CD14-positive monocyte (primary cell): ENCODE measurements around the gene SARS1. TPM values are rescaled to one million over a fixed set of nuclear protein-coding genes. Genes with fewer than 3 reads are reported as not detected.
A peak's percentile ranks its signal among the peaks of the same experiment; 100 is the strongest.

Source experiments
- DNase-seq, 3 donors: peaks; one replicate each; pipeline ENCODE4 v3.0.0-alpha.2; 2011 to 2022
- H2AFZ ChIP-seq: 2 replicates; pipeline ENCODE4 v1.6.0; 2012; ENCODE audit warnings: mild to moderate bottlenecking, low read depth, low read length, inconsistent platforms; ENCODE audit not compliant: insufficient read depth, poor library complexity, severe bottlenecking
- H3K27ac ChIP-seq, 2 donors: 1 replicate in 1 of 2; 2 replicates in 1 of 2; pipeline ENCODE4 v1.5.1; 2012 to 2013; ENCODE audit warnings: low read length in 2 of 2, control low read depth in 1 of 2, inconsistent platforms in 1 of 2, low read depth in 1 of 2, mild to moderate bottlenecking in 1 of 2
- H3K27me3 ChIP-seq, 2 donors: one replicate each; pipeline versions ENCODE4 v1.6.0 to v1.6.1; 2011 to 2013; ENCODE audit warnings: low read length in 2 of 2; ENCODE audit not compliant: control insufficient read depth in 2 of 2, insufficient read depth in 2 of 2
- H3K36me3 ChIP-seq, 2 donors: replicated peaks in 1 of 2; 1 replicate in 1 of 2; 2 replicates in 1 of 2; pipeline versions ENCODE4 v1.5.1 to v1.6.1; 2012 to 2013; ENCODE audit warnings: low read length in 2 of 2, control low read depth in 1 of 2, inconsistent platforms in 1 of 2, mild to moderate bottlenecking in 1 of 2; ENCODE audit not compliant: insufficient read depth in 2 of 2, control insufficient read depth in 1 of 2
- H3K4me1 ChIP-seq, 2 donors: 1 replicate in 1 of 2; 2 replicates in 1 of 2; pipeline versions ENCODE4 v1.5.1 to v1.6.1; 2012 to 2013; ENCODE audit warnings: low read length in 2 of 2, control low read depth in 1 of 2, inconsistent platforms in 1 of 2, mild to moderate bottlenecking in 1 of 2, moderate library complexity in 1 of 2; ENCODE audit not compliant: insufficient read depth in 2 of 2, control insufficient read depth in 1 of 2
- H3K4me2 ChIP-seq: replicated peaks from 2 replicates; pipeline ENCODE3; 2012; ENCODE audit warnings: low read length, moderate library complexity, mild to moderate bottlenecking; ENCODE audit not compliant: poor library complexity, severe bottlenecking; ENCODE audit errors: extremely low read depth
- H3K4me3 ChIP-seq, 3 experiments: fragments of 200-600 bp in 1 of 3; sonication (generic) in 1 of 3; replicated peaks in 1 of 3; 1 replicate in 2 of 3; 2 replicates in 1 of 3; pipeline ENCODE4 v1.5.1; 2011 to 2013; ENCODE audit warnings: low read length in 3 of 3, mild to moderate bottlenecking in 3 of 3, control low read depth in 2 of 3, low read depth in 2 of 3, inconsistent platforms in 1 of 3, moderate library complexity in 1 of 3
- H3K79me2 ChIP-seq: 2 replicates; pipeline ENCODE4 v1.6.0; 2012; ENCODE audit warnings: mild to moderate bottlenecking, control low read depth, inconsistent platforms, low read length, moderate library complexity; ENCODE audit not compliant: insufficient read depth
- H3K9ac ChIP-seq: 2 replicates; pipeline ENCODE4 v1.6.0; 2017; ENCODE audit warnings: low read length, mild to moderate bottlenecking; ENCODE audit not compliant: insufficient read depth, poor library complexity, severe bottlenecking
- H3K9me3 ChIP-seq, 2 donors: replicated peaks in 1 of 2; 1 replicate in 1 of 2; 2 replicates in 1 of 2; pipeline versions ENCODE4 v1.5.1 to v1.6.1; 2012 to 2013; ENCODE audit warnings: low read length in 2 of 2, control low read depth in 1 of 2; ENCODE audit not compliant: control insufficient read depth in 1 of 2, insufficient read depth in 1 of 2
- H4K20me1 ChIP-seq: 2 replicates; pipeline ENCODE4 v1.6.0; 2012; ENCODE audit warnings: mild to moderate bottlenecking, low read length, control low read depth, moderate library complexity; ENCODE audit not compliant: insufficient read depth
- H3K27ac Mint-ChIP-seq, 7 donors: one replicate each; pipeline ENCODE4 v1.8.0; 2020; ENCODE audit warnings: mild to moderate bottlenecking in 7 of 7, mixed read lengths in 7 of 7, moderate library complexity in 6 of 7, inconsistent platforms in 2 of 7
- H3K27me3 Mint-ChIP-seq, 3 donors: one replicate each; pipeline ENCODE4 v1.8.0; 2021 to 2022; ENCODE audit warnings: low read depth in 3 of 3, mild to moderate bottlenecking in 3 of 3, mixed read lengths in 3 of 3, moderate library complexity in 3 of 3, inconsistent platforms in 1 of 3
- H3K36me3 Mint-ChIP-seq, 2 donors: one replicate each; pipeline ENCODE4 v1.8.0; 2020; ENCODE audit warnings: mixed read lengths in 2 of 2, inconsistent platforms in 1 of 2, mild to moderate bottlenecking in 1 of 2
- H3K4me1 Mint-ChIP-seq: one replicate; pipeline ENCODE4 v1.8.0; 2020; ENCODE audit warnings: mild to moderate bottlenecking, mixed read lengths
- H3K4me3 Mint-ChIP-seq, 2 donors: one replicate each; pipeline ENCODE4 v1.8.0; 2020; ENCODE audit warnings: mild to moderate bottlenecking in 2 of 2, mixed read lengths in 2 of 2, moderate library complexity in 1 of 2
- H3K9me3 Mint-ChIP-seq, 7 donors: one replicate each; pipeline ENCODE4 v1.8.0; 2020 to 2022; ENCODE audit warnings: mixed read lengths in 7 of 7, mild to moderate bottlenecking in 6 of 7, moderate library complexity in 6 of 7, inconsistent platforms in 2 of 7
- CTCF ChIP-seq: fragments of 200-600 bp; IDR thresholded peaks from one replicate; pipeline ENCODE4 v1.8.0; 2022; ENCODE audit warnings: antibody characterized with exemption, mild to moderate bottlenecking
- WGBS: methylation state at CpG from one replicate; pipeline ENCODE4 v1.1.5; 2013; ENCODE audit warnings: missing lambda C conversion rate; ENCODE audit not compliant: insufficient coverage; 5-methylcytosine and 5-hydroxymethylcytosine counted together
- intact Hi-C, 2 donors: fragments of 100-400 bp; cut with micrococcal nuclease; formaldehyde crosslinking; loops; one replicate each; pipeline versions ENCODE4 v1.15.0 to v1.15.1; 2023
- polyA plus RNA-seq, 3 donors: library from polyadenylated mRNA; depleted of rRNA in 1 of 3; unstranded in 2 of 3; stranded (reverse) in 1 of 3; fragments of 300-500 nt in 2 of 3; fragments of >200 nt in 1 of 3; fragmentation: Illumina TruSeq in 2 of 3; gene quantifications; 1 replicate in 2 of 3; 2 replicates in 1 of 3; pipeline ENCODE4 v1.2.3, GENCODE V29; 2012 to 2021

The SARS1 gene
- polyA plus RNA-seq, 3 donors = 70.1 to 107 (median 99.1) TPM

GRCh38 chr1:109186733-109187086 lies 27.0 kb upstream of the SARS1 start:
- Histone ChIP-seq H3K79me2 (no peaks in the 10 kb centered on the region), H3K4me1 (peaks cover 34 to 52% of the 10 kb centered on the region in 2 donors), H2AFZ (no peak overlapping the region), H3K27me3 (no peaks in the 10 kb centered on the region), H3K9me3 (no peaks in the 10 kb centered on the region), H3K27ac (no peak overlapping the region), H3K36me3 (no peaks in the 10 kb centered on the region), H3K4me2 (no peak overlapping the region), H4K20me1 (no peaks in the 10 kb centered on the region), H3K4me3 (no peak overlapping the region), H3K9ac (no peak overlapping the region)
- peaks cover 7 to 20% (median 12%) of the 10 kb centered on the region in 3 donors for H3K27me3 Mint-ChIP-seq
- 89% methylated on average over 5 of the region's 8 CpGs for WGBS
- H3K27ac Mint-ChIP-seq = peak overlapping the region in 3 of 7 donors; percentile 5 to 70 (median 26)
- intact Hi-C loops = no loop called here
- H3K9me3 Mint-ChIP-seq = peaks cover 0 to 2% (median 0%) of the 10 kb centered on the region in 7 donors
- DNase-seq = no peak
- no peak for TF ChIP-seq CTCF
- peaks cover 54% of the 10 kb centered on the region for H3K4me1 Mint-ChIP-seq
- no peak overlapping the region for H3K4me3 Mint-ChIP-seq
- no peaks in the 10 kb centered on the region for H3K36me3 Mint-ChIP-seq

GRCh38 chr1:109187127-109187526 lies 26.6 kb upstream of the SARS1 start:
- Histone ChIP-seq H3K9me3 (no peaks in the 10 kb centered on the region), H3K27ac (no peak overlapping the region), H3K36me3 (no peaks in the 10 kb centered on the region), H3K4me3 (no peak overlapping the region), H3K79me2 (no peaks in the 10 kb centered on the region), H3K4me1 (peaks cover 34 to 52% of the 10 kb centered on the region in 2 donors), H3K9ac (no peak overlapping the region), H3K4me2 (no peak overlapping the region), H4K20me1 (no peaks in the 10 kb centered on the region), H2AFZ (no peak overlapping the region), H3K27me3 (no peaks in the 10 kb centered on the region)
- H3K27me3 Mint-ChIP-seq = peaks cover 7 to 20% (median 12%) of the 10 kb centered on the region in 3 donors
- peaks cover 54% of the 10 kb centered on the region for H3K4me1 Mint-ChIP-seq
- TF ChIP-seq CTCF = no peak
- H3K9me3 Mint-ChIP-seq = peaks cover 0 to 2% (median 0%) of the 10 kb centered on the region in 7 donors
- H3K27ac Mint-ChIP-seq = peak overlapping the region in 1 of 7 donors; percentile 5
- 97% methylated on average over 4 of the region's 5 CpGs for WGBS
- H3K4me3 Mint-ChIP-seq = no peak overlapping the region
- H3K36me3 Mint-ChIP-seq = no peaks in the 10 kb centered on the region
- no peak for DNase-seq
- intact Hi-C loops = no loop called here
